ENCODE data around the gene IL6. TPM values are rescaled to one million over a fixed set of nuclear protein-coding genes. Genes with fewer than 3 reads are reported as not detected.

The IL6 gene
- total and polyA plus RNA-seq, 9 of the 15 experiments (the other 6 are each of a cell fraction or from before 2014, with no cell fraction given): 0.76 to 2.9 (median 1.5) TPM

GRCh38 chr7:22730066-22730710 lies 3.2 kb downstream of the IL6 start (continued):
- TF ChIP-seq SETDB1 (IDR thresholded peaks at IDR 0.05; ENCODE audit: low read length): no peak
- TF ChIP-seq ESRRB (CRISPR knock-in tag; IDR thresholded peaks at IDR 0.05; ENCODE audit: borderline replicate concordance): no peak

GRCh38 chr7:22730921-22731654 lies 4.1 kb downstream of the IL6 start:
- in situ Hi-C loops (cut with MboI): loop anchor here (25.0 kb wide), 1 partner anchor 619 kb away; no protein-coding TSS in a partner anchor
- no peak for DNase-seq (ENCODE audit: extremely low read depth in 1 of 4, low spot score in 3 of 4)
- Histone ChIP-seq H3K4me3 (no peak overlapping the region), H3K9me3 (replicated peaks; ENCODE audit: control insufficient read depth, insufficient read depth, low read depth, low read length) (no peaks in the 10 kb centered on the region), H3K79me2 (ENCODE audit: control insufficient read depth, insufficient read depth, low read length) (peaks cover 2% of the 10 kb centered on the region; the same call in 1 of the 3 replicates), H3K4me2 (ENCODE audit: insufficient read depth, low read length) (no peak overlapping the region; the same call in 1 of the 2 replicates), H3K9ac (ENCODE audit: insufficient read depth in 1 of 2, low read depth in 2 of 2, low read length in 2 of 2) (no peak overlapping the region), H3K9me1 (ENCODE audit: control insufficient read depth, insufficient read depth, low read length) (no peaks in the 10 kb centered on the region), H3K36me3 (ENCODE audit: control insufficient read depth, insufficient read depth, low read length) (no peaks in the 10 kb centered on the region), H3K27me3 (ENCODE audit: control insufficient read depth in 2 of 2, insufficient read depth in 2 of 2, low read length in 2 of 2) (no peaks in the 10 kb centered on the region), H2AFZ (ENCODE audit: low read depth, low read length) (no peak overlapping the region), H3K27ac (ENCODE audit: extremely low read depth, low read depth, low read length) (no peak overlapping the region), H3K4me1 (replicated peaks in 1 of 2; ENCODE audit: control insufficient read depth in 2 of 2, insufficient read depth in 2 of 2, low read length in 2 of 2) (peaks cover 9 to 36% of the 10 kb centered on the region in 2 experiments; a peak in 4 of 5 replicates), H4K20me1 (replicated peaks; ENCODE audit: control insufficient read depth, insufficient read depth, low read length) (no peaks in the 10 kb centered on the region)
- no TSS peak for BruUV-seq (replicated peaks)
- intact Hi-C loops (cut with micrococcal nuclease): no loop called here
- FAIRE-seq: no peak
- no peak for ATAC-seq
- 69% methylated on average over 5 of the region's 5 CpGs for WGBS (ENCODE audit: insufficient coverage, low coverage, missing lambda C conversion rate)
- ChIA-PET CTCF (ENCODE audit: low intra/inter-chr PET ratio) (interaction anchor here (0.7 to 3.4 kb wide), 2 partner anchors 171 to 236 kb away, joined by 3 to 18 read pairs; no protein-coding TSS in a partner anchor), POLR2A (no interaction called here)
- TF ChIP-seq ZNF57 (CRISPR knock-in tag; IDR thresholded peaks at IDR 0.05): no peak
- TF ChIP-seq MAX (CRISPR knock-in tag; IDR thresholded peaks at IDR 0.05): no peak
- TF ChIP-seq KAT2B (IDR thresholded peaks at IDR 0.05; ENCODE audit: low read depth, low read length): no peak
- no peak for TF ChIP-seq C11orf30 (IDR thresholded peaks at IDR 0.05; ENCODE audit: low read depth)
- TF ChIP-seq ZNF668 (CRISPR knock-in tag; IDR thresholded peaks at IDR 0.05): no peak
- TF ChIP-seq ZNF583 (CRISPR knock-in tag; IDR thresholded peaks at IDR 0.05): no peak
- no peak for TF ChIP-seq E2F1 (CRISPR knock-in tag; IDR thresholded peaks at IDR 0.05)
- TF ChIP-seq SIRT6 (IDR thresholded peaks at IDR 0.05; ENCODE audit: low read depth, low read length): no peak
- no peak for TF ChIP-seq GATAD2B (IDR thresholded peaks at IDR 0.05; ENCODE audit: borderline replicate concordance)
- TF ChIP-seq FOXP4 (CRISPR knock-in tag; IDR thresholded peaks at IDR 0.05; ENCODE audit: borderline replicate concordance): no peak
- TF ChIP-seq ZNF133 (CRISPR knock-in tag; IDR thresholded peaks at IDR 0.05): no peak
- TF ChIP-seq SAFB (IDR thresholded peaks at IDR 0.05; ENCODE audit: borderline replicate concordance, low read depth, low read length): no peak
- no peak for TF ChIP-seq KLF10 (CRISPR knock-in tag; IDR thresholded peaks at IDR 0.05)
- no peak for TF ChIP-seq ELF4 (CRISPR knock-in tag; IDR thresholded peaks at IDR 0.05)
- no peak for TF ChIP-seq SMC3 (conservative IDR thresholded peaks at IDR 0.05; ENCODE audit: insufficient read depth, low read depth, low read length)
- TF ChIP-seq DDX20 (tag; IDR thresholded peaks at IDR 0.05; ENCODE audit: low read depth): no peak
